Fibroblast of skin of abdomen (primary cell): ENCODE results near the gene FXYD5.

ENCODE experiments used
- DNase-seq: peaks from one replicate; pipeline ENCODE4 v3.0.0-alpha.2; 2013

Gene FXYD5

GRCh38 chr19:35157431-35157830 is 2.9 kb downstream of the FXYD5 start:
- DNase-seq: no peak

GRCh38 chr19:35159606-35160005 is 5.1 kb downstream of the FXYD5 start:
- DNase-seq: no peak

GRCh38 chr19:35160629-35161433 is 6.3 kb downstream of the FXYD5 start:
- DNase-seq: no peak

- no peak for DNase-seq
Observed at GRCh38 chr19:35161434-35161743, 6.9 kb downstream of the FXYD5 start.

- DNase-seq: no peak
Observed at GRCh38 chr19:35162471-35163326, 8.2 kb downstream of the FXYD5 start.

- no peak for DNase-seq
Observed at GRCh38 chr19:35164418-35164817, 9.9 kb downstream of the FXYD5 start.

GRCh38 chr19:35165200-35166058 is 10.9 kb downstream of the FXYD5 start:
- DNase-seq: no peak

GRCh38 chr19:35166100-35167063 is 11.8 kb downstream of the FXYD5 start:
- no peak for DNase-seq

GRCh38 chr19:35167251-35168119 is 12.9 kb downstream of the FXYD5 start:
- no peak for DNase-seq

- DNase-seq: no peak
Observed at GRCh38 chr19:35168196-35168595, 13.7 kb downstream of the FXYD5 start.

GRCh38 chr19:35169221-35169995 is 14.9 kb downstream of the FXYD5 start:
- no peak for DNase-seq

GRCh38 chr19:35170359-35171061 is 16.0 kb downstream of the FXYD5 start:
- no peak for DNase-seq

- no peak for DNase-seq
Observed at GRCh38 chr19:35171730-35172129, 17.2 kb downstream of the FXYD5 start.

- DNase-seq: no peak
Observed at GRCh38 chr19:35174226-35174625, 19.7 kb downstream of the FXYD5 start.

GRCh38 chr19:35176181-35176570 is 21.6 kb downstream of the FXYD5 start:
- no peak for DNase-seq

GRCh38 chr19:35177377-35178274 is 23.1 kb downstream of the FXYD5 start:
- no peak for DNase-seq

GRCh38 chr19:35178701-35179100 is 24.2 kb downstream of the FXYD5 start:
- DNase-seq: no peak

GRCh38 chr19:35179830-35180229 is 25.3 kb downstream of the FXYD5 start:
- DNase-seq: no peak
